GM19099 (cell line): Measurements from ENCODE around the gene ARRDC1.

Experiments
- POLR2A ChIP-seq: IDR thresholded peaks from 3 replicates; pipeline ENCODE4 v1.6.1; 2011; ENCODE audit warnings: low read depth; ENCODE audit not compliant: insufficient read length; ENCODE audit errors: extremely low read depth

ARRDC1 gene

DNA sequence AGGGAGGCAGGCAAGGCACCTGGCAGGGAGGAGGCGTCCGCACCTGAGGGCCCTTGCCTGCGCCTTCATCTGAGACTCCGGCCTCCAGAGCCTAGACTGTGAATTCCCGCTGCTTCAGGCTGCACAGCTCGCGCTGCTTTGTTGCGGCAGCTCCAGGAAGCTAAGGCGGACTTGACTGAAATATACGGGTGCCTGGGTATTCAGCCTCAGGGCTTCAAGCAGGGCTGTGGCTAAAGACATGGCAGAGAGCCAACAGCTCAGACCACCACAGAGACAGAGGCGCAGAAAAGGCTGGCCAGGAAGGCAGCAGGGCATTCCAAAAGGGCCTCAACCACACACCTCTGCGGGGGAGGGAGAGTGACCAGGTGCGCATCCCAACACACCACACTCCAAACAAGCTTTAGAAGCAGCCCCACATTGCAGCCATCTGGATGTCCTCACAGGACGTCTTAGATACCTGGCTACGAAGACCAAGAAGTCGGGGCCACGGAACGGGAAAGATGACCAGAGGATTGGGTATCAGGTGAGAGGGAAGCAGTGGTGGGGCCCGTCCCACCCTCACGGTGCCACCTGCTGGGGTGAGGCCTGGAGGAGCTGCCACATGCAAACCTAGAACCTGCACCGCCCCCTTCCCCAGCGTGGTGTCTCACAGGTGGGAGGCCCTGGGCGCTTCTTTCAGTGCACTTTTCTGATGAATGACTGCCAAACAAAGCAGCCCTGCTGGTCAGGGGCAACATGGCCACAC is 25.1 kb upstream of the ARRDC1 start:
- TF ChIP-seq POLR2A: no peak

DNA sequence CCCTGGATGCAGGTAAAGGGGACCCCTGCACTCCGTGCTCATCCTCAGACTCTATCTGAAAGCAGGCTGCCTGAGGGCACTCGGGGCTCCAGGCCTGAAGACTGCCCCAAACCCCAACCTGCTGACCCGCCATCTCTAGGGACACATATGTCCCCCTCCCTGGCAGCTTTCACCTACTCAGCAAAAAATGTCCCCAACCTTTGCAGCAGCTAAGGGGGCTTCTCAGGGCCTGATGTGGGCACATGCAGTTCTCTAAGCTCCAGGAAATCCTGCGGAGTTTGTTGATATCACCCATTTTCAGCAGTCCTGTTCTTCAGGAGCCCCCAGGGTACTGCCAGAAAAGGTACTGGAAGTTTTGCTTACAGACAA is 24.5 kb upstream of the ARRDC1 start:
- no peak for TF ChIP-seq POLR2A

DNA sequence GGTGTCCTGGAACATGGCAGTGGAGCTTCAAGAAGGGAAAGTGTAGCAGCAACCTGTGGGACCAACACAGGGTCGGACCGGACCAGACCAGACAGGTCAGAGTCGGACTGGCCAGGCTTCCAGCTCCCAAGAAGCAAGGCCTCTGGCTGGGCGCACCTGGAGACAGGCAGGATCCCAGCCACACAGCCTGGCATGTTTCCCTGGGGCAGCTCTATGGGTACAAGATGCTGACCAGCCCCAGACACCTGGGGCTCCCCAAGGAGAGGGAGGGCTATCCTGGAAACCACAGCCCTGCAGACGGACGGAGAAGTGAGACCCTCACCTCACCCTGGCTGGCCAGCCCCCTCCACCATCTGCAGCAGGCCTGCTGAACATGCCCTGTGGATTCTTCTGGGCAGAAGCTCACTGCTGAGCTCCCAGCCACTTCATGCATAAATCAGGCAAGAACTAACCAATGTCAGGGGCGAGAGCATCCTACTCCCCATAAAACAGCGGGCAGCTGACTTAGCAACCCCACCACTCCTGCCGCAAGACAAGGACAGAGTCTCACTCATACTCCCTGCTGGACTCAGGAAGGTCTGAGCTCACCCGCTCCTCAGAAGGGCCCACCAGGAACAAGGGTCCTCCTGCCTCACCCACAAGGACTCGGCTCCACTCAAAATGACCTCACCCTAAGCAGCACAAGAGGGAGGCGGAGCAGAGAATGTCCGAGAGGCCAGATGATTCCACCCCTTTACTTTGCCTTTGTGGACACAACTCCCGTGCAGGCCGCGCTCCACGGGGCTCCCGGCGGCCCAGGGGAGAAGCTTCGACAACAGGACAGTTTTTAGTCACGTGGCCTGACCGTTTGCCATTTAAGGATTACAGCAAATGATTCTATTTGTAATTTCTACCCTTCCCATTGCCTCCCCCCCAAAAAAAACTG is 23.9 kb upstream of the ARRDC1 start:
- no peak for TF ChIP-seq POLR2A

DNA sequence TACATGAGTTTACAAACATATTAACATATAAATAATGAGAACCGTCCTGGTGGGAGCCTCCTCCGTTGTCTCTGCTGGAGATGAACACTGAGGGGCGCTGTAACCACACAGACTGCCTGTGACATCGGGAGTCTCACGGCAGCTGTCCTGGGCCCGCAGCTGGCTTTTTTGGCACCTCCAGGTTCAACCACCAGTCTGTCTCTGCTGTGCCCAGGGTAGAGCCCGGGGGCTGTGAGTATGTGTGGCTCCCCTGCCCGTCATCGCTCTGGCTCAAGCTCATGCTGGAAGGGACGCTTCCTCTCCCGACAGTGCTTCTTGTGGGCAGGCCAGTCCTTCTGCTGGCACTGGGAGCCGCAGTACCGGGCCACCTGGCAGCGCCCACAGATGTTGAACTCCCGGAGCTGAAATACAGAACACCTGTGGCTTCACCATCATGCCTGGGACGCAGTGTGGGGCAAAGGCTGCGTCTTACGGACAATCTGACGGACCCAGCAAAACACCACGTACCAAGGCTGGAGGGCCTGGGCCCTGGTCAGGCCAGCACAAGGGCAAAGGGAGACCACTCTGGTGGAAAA is 23.1 kb upstream of the ARRDC1 start:
- no peak for TF ChIP-seq POLR2A

DNA sequence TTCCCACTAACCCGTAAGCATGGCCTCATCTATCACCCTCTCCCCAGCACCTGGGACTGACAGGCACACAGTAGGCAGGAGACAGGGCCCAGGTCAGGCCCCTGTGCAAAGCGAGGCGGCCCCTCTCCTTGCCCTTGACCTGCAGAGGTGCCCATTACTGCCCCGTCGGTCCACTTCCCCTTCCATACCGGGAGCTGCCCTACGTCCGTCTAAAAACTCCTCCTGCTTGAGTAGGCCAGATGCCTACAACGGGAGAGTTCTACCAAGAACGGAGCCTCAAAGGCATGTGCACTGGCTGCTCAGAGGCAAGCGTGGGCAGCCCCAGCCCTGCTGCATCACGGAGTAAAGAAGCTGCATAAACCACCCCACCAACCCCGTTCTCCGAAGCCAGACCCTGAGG is 22.1 kb upstream of the ARRDC1 start:
- TF ChIP-seq POLR2A: no peak

DNA sequence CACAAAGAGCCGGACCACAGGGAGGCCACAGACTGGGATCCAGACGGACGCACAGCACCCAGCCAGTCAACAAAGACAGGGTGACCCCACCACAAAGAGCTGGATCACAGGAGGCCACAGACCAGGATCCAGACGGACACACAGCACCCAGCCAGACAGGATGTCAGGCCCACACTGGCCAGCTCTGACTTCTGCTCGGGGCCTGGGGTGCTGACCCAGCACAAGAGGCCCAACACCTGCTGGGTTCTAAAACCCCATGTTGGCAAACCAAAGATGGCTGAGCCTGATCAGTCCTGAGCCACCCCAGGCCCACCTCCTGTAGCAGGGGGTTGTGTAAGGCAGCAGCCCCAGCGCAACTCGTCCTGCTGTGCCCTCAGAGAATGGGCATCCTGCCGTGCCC is 21.5 kb upstream of the ARRDC1 start:
- TF ChIP-seq POLR2A: no peak

DNA sequence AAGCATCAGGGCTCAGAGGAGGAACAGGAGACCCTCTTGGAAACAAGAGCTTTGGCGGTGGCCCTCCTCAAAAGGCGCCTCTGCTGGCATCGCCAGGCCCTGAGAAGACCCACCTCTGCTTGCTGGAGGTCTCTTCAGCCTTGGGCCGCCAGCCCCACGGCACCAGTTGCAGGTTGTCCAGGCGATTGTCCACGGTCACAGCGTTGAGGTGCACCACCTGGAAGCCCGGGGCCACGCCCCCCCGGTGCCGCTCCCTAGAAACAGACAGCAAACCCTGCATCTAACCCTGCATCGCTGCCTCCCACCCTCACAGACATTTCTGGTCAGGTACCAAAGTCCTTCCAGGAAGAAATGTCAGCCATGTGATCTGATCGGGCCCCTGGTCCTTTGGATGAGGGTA is 18.6 kb upstream of the ARRDC1 start:
- no peak for TF ChIP-seq POLR2A

DNA sequence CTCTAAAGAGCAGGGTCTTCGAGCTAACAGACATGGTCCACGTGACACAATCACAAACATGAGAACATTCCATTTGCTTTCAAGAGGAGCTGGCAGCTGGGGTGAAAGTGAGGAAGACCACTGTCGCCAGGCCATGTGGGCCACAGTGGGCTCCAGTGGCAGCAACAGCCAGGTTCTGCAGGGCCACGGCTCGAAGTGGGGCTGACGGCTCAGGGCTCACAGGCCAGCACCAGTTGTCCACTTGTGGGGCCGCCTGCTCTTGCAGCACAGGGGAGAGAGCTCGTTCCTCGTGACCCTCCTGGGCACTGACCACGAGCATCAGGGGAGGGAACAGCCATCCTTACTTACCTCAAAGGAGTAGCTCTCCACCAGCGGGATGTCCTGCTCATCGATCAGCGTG is 17.2 kb upstream of the ARRDC1 start:
- TF ChIP-seq POLR2A: no peak

DNA sequence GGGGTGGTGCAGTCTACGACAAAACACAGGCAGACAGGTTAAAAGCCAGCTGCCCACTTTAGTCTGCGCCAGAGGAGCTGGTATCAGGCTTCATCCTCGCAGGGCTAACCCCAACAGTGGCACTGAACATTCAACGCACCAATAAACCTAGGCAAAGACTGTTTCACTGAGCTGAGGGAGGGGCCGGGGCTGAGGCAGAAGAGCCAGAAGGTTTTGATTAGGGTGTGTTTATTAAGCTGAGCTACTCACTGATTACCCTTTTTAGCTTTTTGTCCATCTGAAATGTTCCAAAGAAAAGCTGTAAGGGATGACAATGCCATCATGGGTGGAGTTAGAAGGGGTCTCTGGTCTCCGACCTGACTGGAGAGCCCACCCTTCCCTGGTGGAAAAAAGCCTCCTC is 16.6 kb upstream of the ARRDC1 start:
- TF ChIP-seq POLR2A: no peak

DNA sequence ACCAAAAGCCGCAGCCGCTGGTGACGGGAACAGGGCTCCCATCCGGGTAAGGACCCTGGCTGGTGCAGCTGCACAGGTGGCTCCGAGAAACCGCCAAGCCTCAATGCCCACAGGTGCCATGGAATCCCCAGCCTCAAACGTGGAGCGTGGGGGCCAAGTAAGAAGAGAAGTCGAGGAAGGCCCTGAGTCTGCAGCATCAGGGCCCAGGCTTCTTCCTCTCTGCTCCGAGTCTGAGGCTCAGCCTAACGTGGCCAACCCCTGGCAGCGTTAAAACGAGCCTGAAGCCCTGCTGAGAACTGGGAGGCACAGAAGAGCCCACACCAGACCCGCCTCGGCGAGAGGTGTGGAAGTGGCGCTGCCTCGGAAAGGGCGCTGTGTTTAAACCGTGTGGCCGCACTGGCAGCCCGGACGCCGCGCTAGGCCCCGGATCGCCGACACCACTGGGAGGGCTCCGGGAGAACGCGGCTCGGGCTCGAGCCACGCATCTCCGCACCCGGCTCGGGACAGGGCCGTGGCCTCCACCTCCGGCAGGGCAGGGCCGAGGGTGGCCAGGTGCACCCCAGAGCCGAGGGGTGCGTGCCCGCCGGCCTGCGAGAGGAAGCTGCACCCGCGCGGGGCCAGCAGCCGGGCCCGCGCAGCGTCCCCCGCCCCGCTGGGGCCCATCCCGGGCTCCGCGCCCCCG is 15.9 kb upstream of the ARRDC1 start:
- TF ChIP-seq POLR2A: no peak

DNA sequence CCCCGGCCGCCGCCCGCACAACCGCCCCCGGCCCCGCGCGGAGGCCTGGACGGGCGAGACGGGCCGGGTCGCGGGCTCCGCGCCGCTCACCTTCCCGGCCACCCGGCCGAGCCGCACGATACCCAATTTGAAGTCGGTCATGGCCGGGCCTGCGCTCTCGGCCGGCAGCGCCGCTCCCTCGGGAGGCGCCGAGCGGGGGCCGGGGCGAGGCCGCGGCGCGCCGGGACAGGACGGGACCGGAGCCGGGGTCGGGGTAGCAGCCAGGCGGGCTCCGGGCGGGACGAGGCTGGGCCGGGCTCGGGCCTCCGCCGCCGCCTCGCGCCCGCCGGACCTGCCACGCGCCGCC is 15.4 kb upstream of the ARRDC1 start:
- no peak for TF ChIP-seq POLR2A

DNA sequence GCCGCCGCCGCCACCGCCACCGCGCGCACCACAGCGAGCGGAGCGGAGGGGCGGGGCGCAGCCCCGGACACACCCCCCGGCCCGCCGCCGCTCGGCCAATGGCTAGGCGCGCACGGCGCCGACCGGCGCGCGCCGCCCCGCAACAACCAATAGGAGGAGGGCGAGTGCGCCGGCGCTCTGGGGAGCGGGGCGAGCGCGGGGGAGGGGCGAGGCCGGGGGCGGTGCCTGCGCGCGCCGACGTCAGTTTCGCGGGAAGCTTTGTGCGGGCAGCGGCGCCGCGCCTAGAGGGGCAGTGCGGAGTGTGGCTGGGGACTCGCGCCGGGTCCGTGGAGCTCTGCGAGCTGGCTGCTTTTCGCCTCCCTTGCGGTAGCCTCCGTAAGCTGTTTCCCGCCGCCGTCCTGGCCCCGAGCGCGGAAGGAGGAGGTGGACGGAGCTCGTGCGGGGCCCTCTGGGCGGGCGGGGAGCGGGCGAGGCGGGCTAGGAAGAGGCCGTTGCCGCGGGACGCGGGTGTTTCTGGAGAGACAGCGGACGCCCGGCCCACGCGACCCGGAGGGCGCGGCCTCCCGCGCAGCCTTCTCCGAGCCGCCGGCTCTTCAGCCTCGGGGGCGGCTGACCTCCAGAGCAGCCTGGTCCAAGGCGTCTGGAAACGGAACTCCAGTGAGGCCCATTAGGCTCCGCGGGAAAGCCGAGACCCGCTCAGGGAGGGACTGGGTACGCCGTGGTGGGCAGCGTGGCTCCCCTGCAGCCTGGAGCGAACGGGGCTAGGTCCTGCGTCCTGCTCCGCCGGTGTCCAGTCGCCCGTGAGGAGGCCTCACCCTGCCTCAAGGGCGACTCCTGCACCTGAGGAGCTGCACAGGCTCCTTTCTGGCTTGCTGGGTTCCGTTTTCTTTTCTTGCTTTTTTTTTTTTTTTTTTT is 14.8 kb upstream of the ARRDC1 start, which contains the start of gene ZMYND19:
Gene ZMYND19 (minus strand): TSS at position 44 of the 915 bp plus-strand sequence. CDS start 249 bp downstream, outside the sequence.
- peak; percentile 57 for TF ChIP-seq POLR2A

DNA sequence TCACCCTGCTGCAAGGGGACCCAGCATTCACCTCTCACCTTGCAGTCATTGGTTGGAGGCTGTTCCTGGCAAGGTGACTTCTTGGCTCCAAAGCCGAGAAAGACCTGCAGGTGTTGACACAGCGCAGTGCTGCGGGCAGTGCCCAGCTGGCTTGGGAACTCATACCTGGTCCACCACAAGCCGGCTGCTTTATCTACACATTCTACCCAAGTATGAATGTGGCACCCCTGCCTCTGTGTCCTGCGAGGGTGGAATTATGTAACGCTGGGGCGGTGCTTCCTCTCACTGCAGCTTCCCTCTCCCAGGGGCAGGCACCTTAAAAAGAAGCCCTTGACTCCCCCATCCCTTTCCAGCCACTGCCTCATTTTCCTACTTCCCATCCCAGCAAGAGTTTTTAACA is 12.7 kb upstream of the ARRDC1 start:
- no peak for TF ChIP-seq POLR2A

DNA sequence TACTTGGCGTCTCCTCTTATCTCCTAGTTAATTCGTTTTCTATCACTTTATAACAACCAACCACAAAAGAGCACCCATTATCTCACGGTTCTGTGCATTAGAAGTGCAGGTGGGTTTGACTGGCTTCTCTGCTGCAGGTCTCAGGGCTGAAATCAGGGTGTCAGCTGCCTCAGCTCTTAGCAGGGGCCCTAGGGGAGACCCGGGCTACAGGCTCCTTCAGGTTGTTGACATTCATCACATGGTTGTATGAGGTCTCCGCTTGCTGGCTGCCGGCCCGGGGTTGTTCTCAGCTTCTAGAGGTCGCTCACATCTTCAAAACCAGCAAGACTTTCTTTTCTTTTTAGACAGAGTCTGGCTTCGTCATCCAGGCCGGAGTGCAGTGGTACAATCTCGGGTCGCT is 12.3 kb upstream of the ARRDC1 start:
- no peak for TF ChIP-seq POLR2A

DNA sequence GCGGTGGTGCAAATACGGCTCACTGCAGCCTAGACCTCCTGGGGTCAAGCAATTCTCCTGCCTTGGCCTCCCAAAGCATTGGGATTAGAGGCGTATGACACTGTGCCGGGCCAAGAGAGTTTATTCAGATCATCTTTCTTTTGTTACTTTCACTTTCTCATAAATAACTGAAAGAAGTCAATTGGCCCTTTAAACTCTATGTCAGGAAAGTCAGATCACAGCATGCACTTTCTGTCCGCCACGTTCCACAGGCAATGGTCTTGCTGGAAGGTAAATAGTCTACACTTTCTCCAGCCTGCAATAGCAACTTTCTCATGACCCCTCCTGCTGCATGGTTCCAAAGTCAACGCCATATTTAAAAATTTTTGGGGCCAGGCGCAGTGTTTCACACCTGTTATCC is 6.5 kb upstream of the ARRDC1 start:
- no peak for TF ChIP-seq POLR2A

DNA sequence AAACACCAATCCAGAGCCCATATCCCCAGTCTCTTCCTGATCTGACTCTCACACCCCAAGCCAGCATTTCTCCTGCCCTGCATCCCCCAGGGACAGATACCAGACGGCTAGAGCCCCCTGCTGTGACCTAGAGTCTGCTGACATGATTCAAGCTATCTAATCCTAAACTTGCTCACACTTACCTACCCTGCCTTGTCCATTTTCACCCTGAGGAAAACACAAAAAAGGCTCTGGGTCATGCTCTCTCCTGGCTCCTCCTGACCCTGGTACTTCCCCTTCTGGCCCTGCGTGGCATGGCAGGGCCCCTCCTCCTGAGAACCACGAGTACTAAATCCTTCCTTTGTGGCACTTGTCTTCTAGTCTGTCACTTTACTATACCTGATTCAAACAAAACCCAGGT is 2.8 kb upstream of the ARRDC1 start:
- TF ChIP-seq POLR2A: no peak
